HepG2 (cell line): ENCODE measurements around the gene SLC43A1. TPM values are rescaled to one million over a fixed set of nuclear protein-coding genes. Genes with fewer than 3 reads are reported as not detected.
A peak's percentile ranks its signal among the peaks of the same experiment; 100 is the strongest.

Experiments used
- FOSL2 ChIP-seq: sonication (generic); formaldehyde crosslinking; IDR thresholded peaks from 2 replicates; pipeline ENCODE4 v1.4.0; 2020; ENCODE audit warnings: missing genetic modification reagents
- FOXC1 ChIP-seq: sonication (generic); formaldehyde crosslinking; IDR thresholded peaks from 2 replicates; pipeline ENCODE4 v1.8.0; 2022; ENCODE audit warnings: mild to moderate bottlenecking, missing genetic modification reagents, borderline replicate concordance
- KDM1A ChIP-seq: IDR thresholded peaks from 2 replicates; pipeline ENCODE4 v1.6.1; 2016; ENCODE audit warnings: missing compliant biosample characterization
- KMT2B ChIP-seq: IDR thresholded peaks from 2 replicates; pipeline ENCODE4 v1.6.1; 2016; ENCODE audit warnings: missing genetic modification reagents, missing compliant biosample characterization
- MXI1 ChIP-seq: IDR thresholded peaks from 3 replicates; pipeline ENCODE4 v1.6.1; 2012; ENCODE audit warnings: low read depth, low read length, inconsistent platforms, borderline replicate concordance
- ZNF253 ChIP-seq: sonication (generic); formaldehyde crosslinking; IDR thresholded peaks from 2 replicates; pipeline ENCODE4 v1.8.0; 2022; ENCODE audit warnings: mild to moderate bottlenecking, missing genetic modification reagents, borderline replicate concordance
- ZNF44 ChIP-seq: sonication (generic); formaldehyde crosslinking; IDR thresholded peaks from 2 replicates; pipeline ENCODE4 v1.5.1; 2020; ENCODE audit warnings: mild to moderate bottlenecking, missing genetic modification reagents
- ZNF879 ChIP-seq: sonication (generic); formaldehyde crosslinking; IDR thresholded peaks from 2 replicates; pipeline ENCODE4 v1.8.1; 2023; ENCODE audit warnings: missing genetic modification reagents
- polyA plus RNA-seq, 8 experiments: library from polyadenylated mRNA; depleted of rRNA in 3 of 8; stranded (reverse) in 7 of 8; unstranded in 1 of 8; fragments of >200 nt; fragmentation: Illumina TruSeq in 4 of 8; extraction: Trizol in 4 of 8; gene quantifications; 2 replicates each; pipeline versions ENCODE4 v1.2.1 to v1.2.3, GENCODE V29; 2011 to 2016; ENCODE audit warnings: low read depth in 4 of 8, missing spikeins in 1 of 8, mixed read lengths in 1 of 8; ENCODE audit not compliant: insufficient read depth in 1 of 8
- total RNA-seq, 5 experiments: library from RNA; depleted of rRNA; stranded (reverse); fragments of >200 nt; fragmentation: Illumina TruSeq; extraction: Trizol; gene quantifications; 2 replicates each; pipeline ENCODE4 v1.2.3, GENCODE V29; 2016; ENCODE audit warnings: low read depth in 1 of 5
- TF ChIP-seq, protein P1 (sequence below): IDR thresholded peaks from 2 replicates; pipeline ENCODE4 v1.6.1; 2016; ENCODE audit warnings: low read depth, missing genetic modification reagents, missing compliant biosample characterization
- TF ChIP-seq, protein P2 (sequence below): sonication (generic); formaldehyde crosslinking; IDR thresholded peaks from 2 replicates; pipeline ENCODE4 v1.4.0; 2020; ENCODE audit warnings: mild to moderate bottlenecking, missing genetic modification reagents
- TF ChIP-seq, protein P3 (sequence below): sonication (generic); formaldehyde crosslinking; IDR thresholded peaks from 2 replicates; pipeline ENCODE4 v1.4.0; 2020; ENCODE audit warnings: missing genetic modification reagents, borderline replicate concordance
- TF ChIP-seq, protein P4 (sequence below): sonication (generic); formaldehyde crosslinking; IDR thresholded peaks from 2 replicates; pipeline ENCODE4 v1.4.0; 2020; ENCODE audit warnings: missing genetic modification reagents

SLC43A1 gene
- total and polyA plus RNA-seq, 2 of the 13 experiments (the other 11 are each of a cell fraction or from before 2014, with no cell fraction given), result 72.3 to 87.6 TPM

DNA sequence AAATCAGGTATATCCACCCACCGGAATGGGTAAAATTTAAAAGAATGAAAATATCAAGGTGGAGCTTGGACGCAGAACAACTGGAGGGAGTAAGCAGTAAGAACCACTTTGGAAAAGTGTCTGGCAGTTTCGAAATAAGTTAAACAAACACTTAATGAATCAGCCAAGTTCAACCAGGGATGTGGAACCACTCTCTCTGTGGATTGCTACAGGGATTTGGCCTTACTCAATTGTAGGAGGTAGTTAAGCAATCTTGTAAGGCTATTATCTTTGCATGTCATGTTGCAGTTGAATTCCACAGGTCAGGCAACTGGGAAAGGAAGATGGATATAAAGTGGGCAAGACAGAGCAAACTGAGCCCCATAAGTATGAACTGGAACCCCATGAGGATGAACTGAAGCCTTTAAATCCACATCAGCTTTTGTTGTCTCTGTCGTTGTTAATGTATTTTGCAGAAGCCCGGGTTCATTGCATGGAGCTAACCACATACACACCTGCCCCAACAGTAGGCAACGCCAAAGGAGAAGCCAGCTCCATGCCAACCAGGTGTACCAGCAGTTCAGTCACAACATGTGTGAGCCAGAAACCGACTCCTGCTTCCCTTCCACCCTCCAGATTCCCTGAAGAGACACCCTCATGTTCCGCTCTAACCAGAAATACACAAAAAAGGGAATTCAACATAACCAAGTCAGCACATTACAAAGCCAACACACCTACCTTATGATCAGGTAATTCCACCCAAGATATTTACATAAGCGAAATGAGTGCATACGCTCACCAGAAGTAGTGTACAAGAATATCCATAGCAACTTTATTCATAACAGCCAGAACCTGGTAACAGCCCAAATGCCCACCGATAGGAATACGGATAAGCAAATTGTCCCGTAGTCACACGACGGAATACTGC lies 80.6 kb downstream of the SLC43A1 start (continued):
- TF ChIP-seq, protein P1, sequence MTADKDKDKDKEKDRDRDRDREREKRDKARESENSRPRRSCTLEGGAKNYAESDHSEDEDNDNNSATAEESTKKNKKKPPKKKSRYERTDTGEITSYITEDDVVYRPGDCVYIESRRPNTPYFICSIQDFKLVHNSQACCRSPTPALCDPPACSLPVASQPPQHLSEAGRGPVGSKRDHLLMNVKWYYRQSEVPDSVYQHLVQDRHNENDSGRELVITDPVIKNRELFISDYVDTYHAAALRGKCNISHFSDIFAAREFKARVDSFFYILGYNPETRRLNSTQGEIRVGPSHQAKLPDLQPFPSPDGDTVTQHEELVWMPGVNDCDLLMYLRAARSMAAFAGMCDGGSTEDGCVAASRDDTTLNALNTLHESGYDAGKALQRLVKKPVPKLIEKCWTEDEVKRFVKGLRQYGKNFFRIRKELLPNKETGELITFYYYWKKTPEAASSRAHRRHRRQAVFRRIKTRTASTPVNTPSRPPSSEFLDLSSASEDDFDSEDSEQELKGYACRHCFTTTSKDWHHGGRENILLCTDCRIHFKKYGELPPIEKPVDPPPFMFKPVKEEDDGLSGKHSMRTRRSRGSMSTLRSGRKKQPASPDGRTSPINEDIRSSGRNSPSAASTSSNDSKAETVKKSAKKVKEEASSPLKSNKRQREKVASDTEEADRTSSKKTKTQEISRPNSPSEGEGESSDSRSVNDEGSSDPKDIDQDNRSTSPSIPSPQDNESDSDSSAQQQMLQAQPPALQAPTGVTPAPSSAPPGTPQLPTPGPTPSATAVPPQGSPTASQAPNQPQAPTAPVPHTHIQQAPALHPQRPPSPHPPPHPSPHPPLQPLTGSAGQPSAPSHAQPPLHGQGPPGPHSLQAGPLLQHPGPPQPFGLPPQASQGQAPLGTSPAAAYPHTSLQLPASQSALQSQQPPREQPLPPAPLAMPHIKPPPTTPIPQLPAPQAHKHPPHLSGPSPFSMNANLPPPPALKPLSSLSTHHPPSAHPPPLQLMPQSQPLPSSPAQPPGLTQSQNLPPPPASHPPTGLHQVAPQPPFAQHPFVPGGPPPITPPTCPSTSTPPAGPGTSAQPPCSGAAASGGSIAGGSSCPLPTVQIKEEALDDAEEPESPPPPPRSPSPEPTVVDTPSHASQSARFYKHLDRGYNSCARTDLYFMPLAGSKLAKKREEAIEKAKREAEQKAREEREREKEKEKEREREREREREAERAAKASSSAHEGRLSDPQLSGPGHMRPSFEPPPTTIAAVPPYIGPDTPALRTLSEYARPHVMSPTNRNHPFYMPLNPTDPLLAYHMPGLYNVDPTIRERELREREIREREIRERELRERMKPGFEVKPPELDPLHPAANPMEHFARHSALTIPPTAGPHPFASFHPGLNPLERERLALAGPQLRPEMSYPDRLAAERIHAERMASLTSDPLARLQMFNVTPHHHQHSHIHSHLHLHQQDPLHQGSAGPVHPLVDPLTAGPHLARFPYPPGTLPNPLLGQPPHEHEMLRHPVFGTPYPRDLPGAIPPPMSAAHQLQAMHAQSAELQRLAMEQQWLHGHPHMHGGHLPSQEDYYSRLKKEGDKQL (CRISPR knock-in tag), result 0 out of 2 replicates have a peak, but pooled peaks have one; percentile 55
- no peak for TF ChIP-seq ZNF879 (CRISPR knock-in tag)
- no peak for TF ChIP-seq MXI1
- TF ChIP-seq ZNF253 (CRISPR knock-in tag), result no peak
- TF ChIP-seq ZNF44 (CRISPR knock-in tag), result 0 out of 2 replicates have a peak, but pooled peaks have one; percentile 25
- TF ChIP-seq, protein P2, sequence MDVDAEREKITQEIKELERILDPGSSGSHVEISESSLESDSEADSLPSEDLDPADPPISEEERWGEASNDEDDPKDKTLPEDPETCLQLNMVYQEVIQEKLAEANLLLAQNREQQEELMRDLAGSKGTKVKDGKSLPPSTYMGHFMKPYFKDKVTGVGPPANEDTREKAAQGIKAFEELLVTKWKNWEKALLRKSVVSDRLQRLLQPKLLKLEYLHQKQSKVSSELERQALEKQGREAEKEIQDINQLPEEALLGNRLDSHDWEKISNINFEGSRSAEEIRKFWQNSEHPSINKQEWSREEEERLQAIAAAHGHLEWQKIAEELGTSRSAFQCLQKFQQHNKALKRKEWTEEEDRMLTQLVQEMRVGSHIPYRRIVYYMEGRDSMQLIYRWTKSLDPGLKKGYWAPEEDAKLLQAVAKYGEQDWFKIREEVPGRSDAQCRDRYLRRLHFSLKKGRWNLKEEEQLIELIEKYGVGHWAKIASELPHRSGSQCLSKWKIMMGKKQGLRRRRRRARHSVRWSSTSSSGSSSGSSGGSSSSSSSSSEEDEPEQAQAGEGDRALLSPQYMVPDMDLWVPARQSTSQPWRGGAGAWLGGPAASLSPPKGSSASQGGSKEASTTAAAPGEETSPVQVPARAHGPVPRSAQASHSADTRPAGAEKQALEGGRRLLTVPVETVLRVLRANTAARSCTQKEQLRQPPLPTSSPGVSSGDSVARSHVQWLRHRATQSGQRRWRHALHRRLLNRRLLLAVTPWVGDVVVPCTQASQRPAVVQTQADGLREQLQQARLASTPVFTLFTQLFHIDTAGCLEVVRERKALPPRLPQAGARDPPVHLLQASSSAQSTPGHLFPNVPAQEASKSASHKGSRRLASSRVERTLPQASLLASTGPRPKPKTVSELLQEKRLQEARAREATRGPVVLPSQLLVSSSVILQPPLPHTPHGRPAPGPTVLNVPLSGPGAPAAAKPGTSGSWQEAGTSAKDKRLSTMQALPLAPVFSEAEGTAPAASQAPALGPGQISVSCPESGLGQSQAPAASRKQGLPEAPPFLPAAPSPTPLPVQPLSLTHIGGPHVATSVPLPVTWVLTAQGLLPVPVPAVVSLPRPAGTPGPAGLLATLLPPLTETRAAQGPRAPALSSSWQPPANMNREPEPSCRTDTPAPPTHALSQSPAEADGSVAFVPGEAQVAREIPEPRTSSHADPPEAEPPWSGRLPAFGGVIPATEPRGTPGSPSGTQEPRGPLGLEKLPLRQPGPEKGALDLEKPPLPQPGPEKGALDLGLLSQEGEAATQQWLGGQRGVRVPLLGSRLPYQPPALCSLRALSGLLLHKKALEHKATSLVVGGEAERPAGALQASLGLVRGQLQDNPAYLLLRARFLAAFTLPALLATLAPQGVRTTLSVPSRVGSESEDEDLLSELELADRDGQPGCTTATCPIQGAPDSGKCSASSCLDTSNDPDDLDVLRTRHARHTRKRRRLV (CRISPR knock-in tag), result no peak
- no peak for TF ChIP-seq FOXC1 (CRISPR knock-in tag)
- TF ChIP-seq KDM1A (CRISPR knock-in tag), result peak; percentile 69; the same call in 1 of the 2 replicates
- TF ChIP-seq, protein P3, sequence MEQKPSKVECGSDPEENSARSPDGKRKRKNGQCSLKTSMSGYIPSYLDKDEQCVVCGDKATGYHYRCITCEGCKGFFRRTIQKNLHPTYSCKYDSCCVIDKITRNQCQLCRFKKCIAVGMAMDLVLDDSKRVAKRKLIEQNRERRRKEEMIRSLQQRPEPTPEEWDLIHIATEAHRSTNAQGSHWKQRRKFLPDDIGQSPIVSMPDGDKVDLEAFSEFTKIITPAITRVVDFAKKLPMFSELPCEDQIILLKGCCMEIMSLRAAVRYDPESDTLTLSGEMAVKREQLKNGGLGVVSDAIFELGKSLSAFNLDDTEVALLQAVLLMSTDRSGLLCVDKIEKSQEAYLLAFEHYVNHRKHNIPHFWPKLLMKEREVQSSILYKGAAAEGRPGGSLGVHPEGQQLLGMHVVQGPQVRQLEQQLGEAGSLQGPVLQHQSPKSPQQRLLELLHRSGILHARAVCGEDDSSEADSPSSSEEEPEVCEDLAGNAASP (CRISPR knock-in tag), result peak; percentile 85; the same call in 1 of the 2 replicates
- peak; percentile 98 for TF ChIP-seq FOSL2 (CRISPR knock-in tag)
- TF ChIP-seq, protein P4, sequence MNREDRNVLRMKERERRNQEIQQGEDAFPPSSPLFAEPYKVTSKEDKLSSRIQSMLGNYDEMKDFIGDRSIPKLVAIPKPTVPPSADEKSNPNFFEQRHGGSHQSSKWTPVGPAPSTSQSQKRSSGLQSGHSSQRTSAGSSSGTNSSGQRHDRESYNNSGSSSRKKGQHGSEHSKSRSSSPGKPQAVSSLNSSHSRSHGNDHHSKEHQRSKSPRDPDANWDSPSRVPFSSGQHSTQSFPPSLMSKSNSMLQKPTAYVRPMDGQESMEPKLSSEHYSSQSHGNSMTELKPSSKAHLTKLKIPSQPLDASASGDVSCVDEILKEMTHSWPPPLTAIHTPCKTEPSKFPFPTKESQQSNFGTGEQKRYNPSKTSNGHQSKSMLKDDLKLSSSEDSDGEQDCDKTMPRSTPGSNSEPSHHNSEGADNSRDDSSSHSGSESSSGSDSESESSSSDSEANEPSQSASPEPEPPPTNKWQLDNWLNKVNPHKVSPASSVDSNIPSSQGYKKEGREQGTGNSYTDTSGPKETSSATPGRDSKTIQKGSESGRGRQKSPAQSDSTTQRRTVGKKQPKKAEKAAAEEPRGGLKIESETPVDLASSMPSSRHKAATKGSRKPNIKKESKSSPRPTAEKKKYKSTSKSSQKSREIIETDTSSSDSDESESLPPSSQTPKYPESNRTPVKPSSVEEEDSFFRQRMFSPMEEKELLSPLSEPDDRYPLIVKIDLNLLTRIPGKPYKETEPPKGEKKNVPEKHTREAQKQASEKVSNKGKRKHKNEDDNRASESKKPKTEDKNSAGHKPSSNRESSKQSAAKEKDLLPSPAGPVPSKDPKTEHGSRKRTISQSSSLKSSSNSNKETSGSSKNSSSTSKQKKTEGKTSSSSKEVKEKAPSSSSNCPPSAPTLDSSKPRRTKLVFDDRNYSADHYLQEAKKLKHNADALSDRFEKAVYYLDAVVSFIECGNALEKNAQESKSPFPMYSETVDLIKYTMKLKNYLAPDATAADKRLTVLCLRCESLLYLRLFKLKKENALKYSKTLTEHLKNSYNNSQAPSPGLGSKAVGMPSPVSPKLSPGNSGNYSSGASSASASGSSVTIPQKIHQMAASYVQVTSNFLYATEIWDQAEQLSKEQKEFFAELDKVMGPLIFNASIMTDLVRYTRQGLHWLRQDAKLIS (CRISPR knock-in tag), result no peak
- no peak for TF ChIP-seq KMT2B (CRISPR knock-in tag)
